Stimulated activated memory B cell treated with anti-CD40 and anti-IgM and Interleukin-4, amounts not matched to agents 10 μg/mL and 1 μg/mL and 100 μg/mL, for 72 hours (primary cell): ENCODE measurements around the gene KCTD3.

ENCODE experiments used
- ATAC-seq: fragments of 150-1000 bp; cut with Tn5 transposase; 2 replicates; pipeline ENCODE4 v1.10.0; 2021
- H3K27ac Mint-ChIP-seq: one replicate; pipeline ENCODE4 v1.8.0; 2022; ENCODE audit warnings: mild to moderate bottlenecking, mixed read lengths
- H3K27me3 Mint-ChIP-seq: one replicate; pipeline ENCODE4 v1.8.0; 2022; ENCODE audit warnings: mixed read lengths
- H3K36me3 Mint-ChIP-seq: one replicate; pipeline ENCODE4 v1.8.0; 2022; ENCODE audit warnings: mixed read lengths
- H3K4me1 Mint-ChIP-seq: one replicate; pipeline ENCODE4 v1.8.0; 2022; ENCODE audit warnings: mixed read lengths
- H3K4me3 Mint-ChIP-seq: one replicate; pipeline ENCODE4 v1.8.0; 2022; ENCODE audit warnings: mild to moderate bottlenecking, moderate library complexity, mixed read lengths
- H3K9me3 Mint-ChIP-seq: one replicate; pipeline ENCODE4 v1.8.0; 2022; ENCODE audit warnings: mixed read lengths

Gene KCTD3

DNA sequence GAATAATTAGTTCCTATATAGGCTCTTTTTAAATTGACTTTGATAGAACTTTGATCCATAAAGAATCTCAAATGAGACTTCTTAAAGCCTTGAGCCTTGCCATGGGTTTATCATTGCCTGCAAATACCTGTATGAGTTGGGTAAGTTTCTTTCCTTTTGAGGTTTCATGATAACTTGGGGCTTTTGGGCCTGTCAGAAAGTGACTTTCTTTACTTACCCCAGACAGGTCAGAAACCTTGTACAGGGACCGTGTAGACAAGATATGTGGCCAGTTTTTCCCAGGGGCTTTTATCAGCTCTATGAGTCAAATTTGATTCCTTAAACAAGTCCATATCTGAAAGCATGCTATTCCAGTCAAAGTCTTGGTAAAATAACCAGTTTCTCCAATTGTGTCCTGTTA is 17.3 kb downstream of the KCTD3 start:
- Mint-ChIP-seq H3K36me3 (peaks cover 18% of the 10 kb centered on the region), H3K9me3 (no peaks in the 10 kb centered on the region), H3K27me3 (no peaks in the 10 kb centered on the region), H3K4me1 (no peaks in the 10 kb centered on the region), H3K4me3 (no peak overlapping the region), H3K27ac (no peak overlapping the region)
- no peak for ATAC-seq

DNA sequence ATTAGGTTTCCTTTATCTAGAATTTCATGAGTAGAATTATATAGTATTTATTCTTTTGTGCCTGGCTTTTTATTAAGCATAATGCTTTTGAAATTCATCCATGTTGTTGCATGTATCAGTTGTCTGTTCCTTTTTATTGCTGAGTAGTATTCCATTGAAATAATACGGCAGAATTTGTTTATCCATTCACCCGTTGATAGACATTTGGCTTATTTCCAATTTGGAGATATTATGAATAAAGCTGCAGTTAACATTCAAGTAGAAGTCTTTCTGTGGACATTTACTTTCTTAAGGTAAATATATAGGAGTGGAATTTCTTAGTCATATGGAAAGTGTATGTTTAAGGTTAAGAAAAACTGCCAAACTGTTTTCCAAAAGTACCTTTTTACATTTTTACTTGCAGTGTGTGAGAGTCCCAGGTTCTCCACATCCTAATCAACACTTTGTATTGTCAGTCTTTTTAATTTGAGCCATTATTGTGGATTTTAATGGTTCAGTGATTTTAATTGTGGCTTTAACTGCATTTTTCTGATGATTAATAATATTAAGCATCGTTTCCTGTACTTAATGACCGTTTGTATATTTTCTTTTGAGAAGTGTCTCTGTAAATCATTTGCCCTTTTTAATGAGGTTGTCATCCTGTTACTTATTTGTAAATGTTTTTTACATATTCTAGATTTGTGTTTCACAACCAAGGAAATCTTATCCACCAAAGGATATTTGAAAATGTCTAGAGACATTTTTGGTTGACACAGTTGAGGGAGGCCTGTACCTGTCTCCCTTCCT is 22.7 kb downstream of the KCTD3 start:
- H3K27me3 Mint-ChIP-seq: no peaks in the 10 kb centered on the region
- no peak overlapping the region for H3K27ac Mint-ChIP-seq
- no peak overlapping the region for H3K4me3 Mint-ChIP-seq
- no peak for ATAC-seq
- H3K36me3 Mint-ChIP-seq: peaks cover 27% of the 10 kb centered on the region
- no peaks in the 10 kb centered on the region for H3K4me1 Mint-ChIP-seq
- H3K9me3 Mint-ChIP-seq: peaks cover 5% of the 10 kb centered on the region

DNA sequence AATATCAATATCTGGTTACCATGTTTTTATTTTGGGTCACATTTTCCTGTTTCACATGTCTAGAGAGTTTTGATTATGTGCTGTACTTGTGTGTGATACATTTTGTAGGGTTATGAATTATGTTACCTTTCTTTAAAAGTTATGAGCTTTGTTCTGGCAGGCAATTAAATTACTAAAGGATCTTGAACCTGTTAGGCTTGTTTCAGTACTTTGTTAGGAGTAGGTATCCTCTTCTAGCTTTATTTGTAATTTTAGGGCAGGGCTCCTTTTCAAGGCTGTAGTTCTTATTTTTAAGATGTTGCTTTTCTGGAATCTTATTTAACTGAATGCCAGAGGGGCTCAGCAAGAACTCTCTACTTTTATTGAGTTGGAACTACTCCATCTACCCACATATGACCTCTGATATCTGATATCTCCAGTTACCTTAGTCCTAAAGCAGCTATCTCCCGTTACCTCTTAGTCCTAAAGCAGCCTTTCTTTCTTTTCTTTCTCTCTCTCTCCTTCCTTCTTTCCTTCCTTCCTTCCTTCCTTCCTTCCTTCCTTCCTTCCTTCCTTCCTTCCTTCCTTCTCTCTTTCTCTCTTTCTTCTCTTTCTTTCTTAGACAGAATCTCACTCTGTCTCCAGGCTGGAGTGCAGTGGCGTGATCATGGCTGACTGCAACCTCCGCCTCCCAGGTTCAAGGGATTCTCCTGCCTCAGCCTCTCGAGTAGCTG is 23.8 kb downstream of the KCTD3 start:
- Mint-ChIP-seq H3K36me3 (peaks cover 29% of the 10 kb centered on the region), H3K9me3 (peaks cover 5% of the 10 kb centered on the region), H3K4me1 (no peaks in the 10 kb centered on the region), H3K4me3 (no peak overlapping the region), H3K27ac (no peak overlapping the region), H3K27me3 (no peaks in the 10 kb centered on the region)
- no peak for ATAC-seq

DNA sequence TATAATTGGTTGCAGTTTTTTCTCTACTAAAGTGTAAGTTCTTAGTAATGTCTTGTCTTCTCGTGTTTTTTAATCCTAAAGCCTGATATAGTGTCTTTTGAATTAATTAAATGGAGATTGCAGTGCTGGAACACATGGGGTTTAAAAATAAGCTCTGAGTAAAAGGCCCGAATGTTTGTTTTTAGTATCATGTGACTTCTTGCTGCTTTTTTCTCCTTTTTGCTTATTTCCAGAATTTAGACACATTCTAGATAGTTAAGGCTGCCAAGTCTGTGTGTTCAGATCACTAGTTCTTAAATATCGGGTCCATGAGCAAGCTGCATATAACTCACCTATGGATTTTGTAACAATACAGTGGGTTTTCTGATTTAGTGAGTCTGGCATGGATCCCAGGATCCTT is 27.5 kb downstream of the KCTD3 start:
- no peak for ATAC-seq
- peaks cover 5% of the 10 kb centered on the region for H3K9me3 Mint-ChIP-seq
- H3K27ac Mint-ChIP-seq: no peak overlapping the region
- H3K4me1 Mint-ChIP-seq: no peaks in the 10 kb centered on the region
- H3K36me3 Mint-ChIP-seq: peaks cover 32% of the 10 kb centered on the region
- no peak overlapping the region for H3K4me3 Mint-ChIP-seq
- H3K27me3 Mint-ChIP-seq: no peaks in the 10 kb centered on the region

DNA sequence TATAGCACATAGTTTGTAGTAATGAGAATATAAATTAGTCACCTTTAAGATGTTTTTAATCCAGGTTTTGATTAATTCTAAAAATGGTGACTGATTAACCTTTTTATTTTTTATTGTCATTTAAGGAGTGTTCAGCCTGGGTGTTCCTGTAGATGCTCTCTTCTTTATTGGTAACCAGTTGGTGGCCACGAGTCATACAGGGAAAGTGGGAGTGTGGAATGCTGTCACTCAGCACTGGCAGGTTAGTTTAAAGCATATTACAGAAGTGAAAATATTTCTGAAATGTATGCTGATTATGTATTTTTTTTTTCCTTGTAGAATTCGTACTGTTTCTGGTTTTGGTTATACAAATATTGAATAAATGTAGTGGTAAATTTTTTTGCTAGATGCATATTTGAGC is 28.1 kb downstream of the KCTD3 start:
- H3K9me3 Mint-ChIP-seq: peaks cover 5% of the 10 kb centered on the region
- no peak overlapping the region for H3K4me3 Mint-ChIP-seq
- ATAC-seq: no peak
- H3K4me1 Mint-ChIP-seq: no peaks in the 10 kb centered on the region
- no peaks in the 10 kb centered on the region for H3K27me3 Mint-ChIP-seq
- peaks cover 31% of the 10 kb centered on the region for H3K36me3 Mint-ChIP-seq
- no peak overlapping the region for H3K27ac Mint-ChIP-seq

DNA sequence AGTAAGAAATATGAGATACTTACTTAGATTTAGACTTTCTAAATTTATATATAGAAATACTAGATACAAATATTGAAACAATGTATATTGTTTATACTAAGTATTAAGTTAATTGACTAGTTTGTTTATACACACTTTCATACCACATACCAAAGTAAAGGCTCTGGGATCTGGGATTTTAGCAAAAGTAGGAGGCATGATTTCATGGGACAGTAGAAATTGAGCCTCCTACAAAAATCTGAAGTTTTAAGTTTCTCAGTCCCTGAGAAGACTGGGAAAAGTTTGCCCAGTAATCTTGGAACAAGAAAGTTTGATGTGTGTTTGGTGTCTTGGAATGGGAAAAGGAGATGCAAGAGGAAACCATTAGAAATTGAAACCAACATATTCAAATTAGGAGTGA is 30.9 kb downstream of the KCTD3 start:
- Mint-ChIP-seq H3K9me3 (no peaks in the 10 kb centered on the region), H3K27me3 (no peaks in the 10 kb centered on the region), H3K4me3 (no peak overlapping the region), H3K27ac (no peak overlapping the region), H3K4me1 (no peaks in the 10 kb centered on the region), H3K36me3 (peaks cover 14% of the 10 kb centered on the region)
- ATAC-seq: no peak

DNA sequence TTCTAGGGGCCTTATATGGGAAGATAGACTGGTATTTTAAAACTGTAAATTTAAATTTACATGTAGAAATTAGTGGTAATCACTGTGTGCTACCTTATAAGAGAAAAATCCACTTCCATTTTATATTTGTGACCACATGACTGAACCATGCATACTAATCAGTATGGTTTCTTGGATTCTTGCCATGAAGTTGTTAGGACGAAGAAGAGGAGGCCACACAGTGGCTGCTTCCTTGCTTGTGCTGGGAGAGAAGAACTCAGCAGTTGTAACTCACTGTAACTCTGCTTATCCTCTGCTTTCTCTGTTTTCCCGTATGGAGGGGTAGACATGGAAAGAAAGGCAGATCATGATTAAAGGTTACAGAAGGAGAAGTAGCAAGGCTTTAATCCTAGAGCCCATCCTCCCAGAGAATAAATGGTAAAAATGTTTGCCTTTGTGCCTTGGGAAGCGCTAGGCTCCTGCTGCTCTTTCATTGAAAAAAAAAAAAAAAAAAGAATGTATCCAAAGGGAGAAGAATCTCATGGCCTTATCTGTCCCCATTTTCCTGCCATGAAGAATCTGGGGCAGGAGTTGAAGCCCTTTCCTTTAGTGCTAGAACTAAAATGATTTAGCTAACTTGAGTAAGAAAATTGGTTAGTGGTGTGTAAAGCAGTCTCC is 32.4 kb downstream of the KCTD3 start:
- no peak for ATAC-seq
- Mint-ChIP-seq H3K4me1 (no peaks in the 10 kb centered on the region), H3K27me3 (no peaks in the 10 kb centered on the region), H3K9me3 (no peaks in the 10 kb centered on the region), H3K36me3 (peaks cover 14% of the 10 kb centered on the region), H3K4me3 (no peak overlapping the region), H3K27ac (no peak overlapping the region)

DNA sequence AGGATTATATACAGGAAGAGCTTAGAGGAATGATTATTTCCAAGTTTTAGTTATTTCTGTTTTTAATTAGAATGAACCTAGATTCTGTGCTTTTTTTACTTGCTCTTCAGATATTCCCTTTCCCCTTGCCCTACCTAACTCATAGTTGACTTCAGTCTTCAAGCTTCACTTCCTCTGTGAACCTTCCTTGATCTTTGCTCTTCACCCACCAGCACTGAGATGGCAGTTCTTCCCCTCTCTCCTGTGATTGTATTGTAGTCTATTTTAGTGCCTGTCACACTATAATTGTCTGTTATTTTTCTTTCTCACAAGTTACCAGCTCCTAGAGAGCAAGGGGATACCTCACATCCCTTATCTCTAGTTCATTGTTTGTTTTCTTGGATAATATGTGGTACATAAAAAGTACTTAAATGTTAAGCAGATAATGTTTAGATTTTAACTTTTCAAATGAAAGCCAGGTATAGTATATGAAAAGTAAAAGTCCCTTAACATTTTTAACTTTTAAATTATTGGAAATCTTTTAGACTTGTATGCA is 33.2 kb downstream of the KCTD3 start:
- Mint-ChIP-seq H3K4me3 (no peak overlapping the region), H3K4me1 (no peaks in the 10 kb centered on the region), H3K27ac (no peak overlapping the region), H3K9me3 (no peaks in the 10 kb centered on the region), H3K36me3 (peaks cover 14% of the 10 kb centered on the region), H3K27me3 (no peaks in the 10 kb centered on the region)
- no peak for ATAC-seq

DNA sequence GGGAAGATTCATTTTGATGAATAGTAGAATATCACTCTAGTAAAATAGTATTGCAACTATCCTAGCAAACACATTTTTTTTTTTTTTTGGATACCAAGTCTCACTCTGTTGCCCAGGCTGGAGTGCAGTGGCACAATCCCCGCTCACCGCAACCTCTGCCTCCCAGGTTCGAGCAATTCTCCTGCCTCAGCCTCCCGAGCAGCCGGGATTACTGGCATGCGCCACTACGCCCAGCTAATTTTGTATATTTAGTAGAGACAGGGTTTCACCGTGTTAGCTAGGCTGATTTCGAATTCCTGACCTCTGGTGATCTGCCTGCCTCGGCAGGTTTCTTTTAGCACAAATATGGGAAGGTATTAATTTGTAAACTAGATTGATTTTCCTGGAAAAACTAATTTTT is 33.8 kb downstream of the KCTD3 start:
- no peaks in the 10 kb centered on the region for H3K4me1 Mint-ChIP-seq
- H3K27me3 Mint-ChIP-seq: no peaks in the 10 kb centered on the region
- H3K27ac Mint-ChIP-seq: no peak overlapping the region
- no peak for ATAC-seq
- peaks cover 15% of the 10 kb centered on the region for H3K36me3 Mint-ChIP-seq
- no peak overlapping the region for H3K4me3 Mint-ChIP-seq
- H3K9me3 Mint-ChIP-seq: no peaks in the 10 kb centered on the region

DNA sequence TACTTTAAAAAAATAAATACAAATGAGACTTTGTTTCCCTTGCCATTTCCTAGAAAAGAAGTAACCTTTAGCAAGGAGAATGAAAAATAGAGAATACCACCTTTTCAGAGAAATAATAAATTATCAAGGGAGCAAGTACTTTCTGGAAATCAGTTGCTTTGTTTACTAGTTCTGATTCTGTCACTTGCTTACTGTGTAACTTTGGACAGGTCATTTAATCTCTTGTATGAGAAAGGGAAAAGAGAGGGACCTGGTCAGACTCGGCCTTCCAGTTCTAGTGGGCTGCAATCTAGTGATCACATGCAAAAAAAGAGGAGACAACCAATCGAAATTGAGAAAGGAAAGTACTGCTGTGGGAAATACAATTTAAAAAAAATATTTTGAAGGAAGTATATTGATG is 34.2 kb downstream of the KCTD3 start:
- no peak overlapping the region for H3K4me3 Mint-ChIP-seq
- no peaks in the 10 kb centered on the region for H3K9me3 Mint-ChIP-seq
- no peaks in the 10 kb centered on the region for H3K4me1 Mint-ChIP-seq
- H3K27ac Mint-ChIP-seq: no peak overlapping the region
- no peak for ATAC-seq
- no peaks in the 10 kb centered on the region for H3K27me3 Mint-ChIP-seq
- peaks cover 11% of the 10 kb centered on the region for H3K36me3 Mint-ChIP-seq

DNA sequence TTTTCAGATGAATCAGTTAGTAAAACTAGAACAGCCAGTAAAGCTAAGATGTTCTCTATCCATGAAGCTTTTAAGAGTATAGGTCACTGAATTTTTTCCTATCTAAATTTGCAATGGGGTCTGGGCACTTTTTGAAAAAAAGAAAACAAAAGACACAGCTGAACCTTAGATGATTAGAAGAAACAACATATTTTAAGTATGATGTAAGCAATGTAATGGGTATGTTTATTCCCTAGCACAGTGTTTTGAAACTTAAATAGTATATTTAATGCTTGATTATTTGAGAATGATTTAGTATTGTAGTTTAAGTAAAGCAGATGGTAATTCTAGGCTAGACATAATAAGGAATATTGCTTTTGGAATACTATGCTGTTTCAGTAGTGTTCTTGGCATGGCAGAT is 36.2 kb downstream of the KCTD3 start:
- ATAC-seq: no peak
- Mint-ChIP-seq H3K27ac (no peak overlapping the region), H3K36me3 (peaks cover 5% of the 10 kb centered on the region)

DNA sequence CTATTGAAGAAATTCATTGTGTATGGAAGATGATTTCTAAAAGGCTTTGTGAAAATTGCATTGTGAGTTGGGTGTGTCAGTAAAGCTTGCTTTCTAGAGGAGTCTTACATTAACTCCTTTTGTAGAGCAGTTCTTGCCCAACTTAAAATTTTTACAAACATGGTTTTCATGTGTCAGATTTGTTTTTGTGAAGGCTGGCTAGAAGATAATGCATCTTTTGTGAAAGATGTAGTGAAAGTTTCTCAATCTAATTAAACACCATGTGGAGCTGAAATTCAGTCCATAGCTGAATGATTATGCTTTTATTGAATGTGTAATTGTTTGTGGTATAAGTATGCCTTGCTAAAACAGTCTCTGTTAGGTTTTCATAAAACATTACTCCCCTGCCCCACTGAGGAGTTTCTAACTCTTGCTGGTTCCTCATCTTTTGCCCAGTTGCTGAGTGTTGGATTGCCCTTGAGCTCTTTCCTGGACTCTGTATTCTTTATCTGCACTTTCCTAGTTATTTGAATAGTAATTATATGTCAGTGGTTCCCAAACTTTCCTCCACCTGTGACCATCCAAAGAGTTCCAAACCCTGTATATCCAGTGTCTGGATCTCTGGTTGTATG is 38.0 kb downstream of the KCTD3 start:
- Mint-ChIP-seq H3K4me1 (no peaks in the 10 kb centered on the region), H3K36me3 (peaks cover 5% of the 10 kb centered on the region), H3K27me3 (no peaks in the 10 kb centered on the region), H3K4me3 (no peak overlapping the region), H3K27ac (no peak overlapping the region), H3K9me3 (no peaks in the 10 kb centered on the region)
- ATAC-seq: no peak

More for the DNA sequence above, 36.2 kb downstream of the KCTD3 start:
- H3K27me3 Mint-ChIP-seq: no peaks in the 10 kb centered on the region
- no peaks in the 10 kb centered on the region for H3K9me3 Mint-ChIP-seq
- H3K4me1 Mint-ChIP-seq: no peaks in the 10 kb centered on the region
- H3K4me3 Mint-ChIP-seq: no peak overlapping the region

DNA sequence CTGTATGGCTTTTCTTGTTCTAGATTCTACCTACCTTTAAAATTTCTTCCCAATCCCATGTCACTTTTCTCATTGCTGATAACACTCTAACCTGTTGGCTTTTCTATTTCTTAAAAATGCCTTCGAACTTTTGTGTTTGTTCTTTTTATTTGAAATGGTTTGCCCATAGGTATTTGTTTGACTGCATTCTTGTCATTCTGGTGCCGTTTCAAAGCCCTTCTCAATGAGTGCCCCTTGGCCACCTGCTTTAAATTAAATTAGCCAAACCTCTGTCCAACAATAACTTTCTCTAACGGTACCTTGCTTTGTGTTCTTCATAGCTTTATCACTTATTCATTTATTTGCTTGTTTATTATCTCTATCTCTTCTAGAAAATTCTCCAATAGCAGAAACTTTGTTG is 38.9 kb downstream of the KCTD3 start:
- no peaks in the 10 kb centered on the region for H3K4me1 Mint-ChIP-seq
- H3K27me3 Mint-ChIP-seq: no peaks in the 10 kb centered on the region
- ATAC-seq: no peak
- no peak overlapping the region for H3K27ac Mint-ChIP-seq
- H3K4me3 Mint-ChIP-seq: no peak overlapping the region
- H3K36me3 Mint-ChIP-seq: peaks cover 5% of the 10 kb centered on the region
- H3K9me3 Mint-ChIP-seq: no peaks in the 10 kb centered on the region

DNA sequence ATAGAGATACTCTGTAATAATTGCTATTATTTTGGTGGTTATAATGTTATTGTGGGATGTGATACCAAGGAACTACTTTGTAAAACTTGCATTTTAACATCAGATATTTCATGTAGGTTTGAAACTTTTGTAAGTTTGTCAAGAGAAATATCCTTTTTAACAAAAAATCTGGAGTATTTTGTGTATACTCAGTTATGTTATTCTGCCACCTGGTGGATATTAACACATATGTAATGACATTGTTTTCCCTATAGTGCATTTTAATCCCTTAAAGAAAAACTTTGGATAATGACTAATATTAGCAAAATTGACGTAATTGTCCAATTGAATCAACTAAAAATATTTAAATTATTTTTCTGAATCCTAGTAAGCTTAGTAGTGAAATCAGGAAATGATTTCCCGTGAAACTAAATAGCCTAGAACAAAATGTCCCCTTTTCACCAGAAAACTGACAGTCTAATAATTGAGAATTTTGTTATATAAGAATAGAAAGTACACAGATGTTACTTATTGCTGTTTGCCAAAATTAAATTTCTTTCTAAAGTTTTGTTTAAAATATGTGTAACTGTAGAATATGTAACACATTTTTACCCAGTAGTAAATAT is 39.6 kb downstream of the KCTD3 start:
- Mint-ChIP-seq H3K27ac (no peak overlapping the region), H3K9me3 (no peaks in the 10 kb centered on the region), H3K36me3 (peaks cover 5% of the 10 kb centered on the region), H3K27me3 (no peaks in the 10 kb centered on the region), H3K4me1 (no peaks in the 10 kb centered on the region), H3K4me3 (no peak overlapping the region)
- no peak for ATAC-seq

DNA sequence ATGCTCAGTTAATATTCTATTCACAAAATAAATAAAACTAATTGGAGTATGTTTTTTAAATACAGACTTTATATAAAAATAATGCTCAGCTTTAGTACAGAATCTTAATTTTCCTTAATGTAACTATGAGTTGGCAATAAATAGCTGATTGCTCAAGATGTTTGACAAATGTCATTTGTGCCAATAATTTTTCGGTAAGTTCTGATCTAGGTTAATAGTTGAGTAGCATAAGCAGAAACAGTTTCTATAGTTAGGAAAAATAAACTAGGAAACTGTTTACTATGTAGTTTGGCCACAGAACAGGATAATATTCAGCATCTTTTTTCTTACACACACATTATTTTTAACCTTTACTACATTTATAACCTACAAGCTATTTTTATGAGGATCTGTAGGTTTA is 40.3 kb downstream of the KCTD3 start:
- no peak for ATAC-seq
- Mint-ChIP-seq H3K9me3 (no peaks in the 10 kb centered on the region), H3K27ac (no peak overlapping the region), H3K36me3 (peaks cover 5% of the 10 kb centered on the region), H3K27me3 (no peaks in the 10 kb centered on the region), H3K4me1 (no peaks in the 10 kb centered on the region), H3K4me3 (no peak overlapping the region)
